Neural cell (in vitro differentiated cells): ENCODE results near the gene CDC25B. TPM values are rescaled to one million over a fixed set of nuclear protein-coding genes. Genes with fewer than 3 reads are reported as not detected.

Experiments used
- H2AFZ ChIP-seq: fragments of 200-600, 300-800 bp; sonication (generic), shearing (Covaris generic); 2 replicates; pipeline ENCODE4 v1.6.0; 2014; ENCODE audit warnings: low read depth, mild to moderate bottlenecking, antibody characterized with exemption, low read length, moderate library complexity
- H3F3A ChIP-seq: fragments of 200-600 bp; shearing (Covaris generic); 2 replicates; pipeline ENCODE4 v1.6.1; 2016; ENCODE audit warnings: mild to moderate bottlenecking, moderate library complexity, mixed read lengths, antibody characterized with exemption, low read length; ENCODE audit not compliant: insufficient read depth, poor library complexity, severe bottlenecking
- H3K27ac ChIP-seq: fragments of 200-600, 300-800 bp; sonication (generic), shearing (Covaris generic); 2 replicates; pipeline ENCODE4 v1.5.1; 2014; ENCODE audit warnings: mild to moderate bottlenecking, low read length, moderate library complexity
- H3K27me3 ChIP-seq: fragments of 300-800, 200-600 bp; sonication (generic), shearing (Covaris generic); 2 replicates; pipeline ENCODE4 v1.6.0; 2014; ENCODE audit warnings: mild to moderate bottlenecking, low read depth, low read length, moderate library complexity; ENCODE audit not compliant: insufficient read depth
- H3K36me3 ChIP-seq: fragments of 300-800, 200-600 bp; sonication (generic), shearing (Covaris generic); 2 replicates; pipeline ENCODE4 v1.5.1; 2014; ENCODE audit warnings: mild to moderate bottlenecking, antibody characterized with exemption, low read length, moderate library complexity; ENCODE audit not compliant: insufficient read depth
- H3K4me2 ChIP-seq: fragments of 300-800, 200-600 bp; sonication (generic), shearing (Covaris generic); 2 replicates; pipeline ENCODE4 v1.6.0; 2014; ENCODE audit warnings: mild to moderate bottlenecking, low read length
- H3K4me3 ChIP-seq: fragments of 300-800, 200-600 bp; sonication (generic), shearing (Covaris generic); 2 replicates; pipeline ENCODE4 v1.5.1; 2014; ENCODE audit warnings: mild to moderate bottlenecking, low read length, moderate library complexity
- H3K79me2 ChIP-seq: fragments of 200-600 bp; shearing (Covaris generic); replicated peaks from 2 replicates; pipeline ENCODE4 v1.6.0; 2014; ENCODE audit warnings: mild to moderate bottlenecking, low read length, moderate library complexity; ENCODE audit not compliant: insufficient read depth
- H3K9ac ChIP-seq: fragments of 300-800, 200-600 bp; sonication (generic), shearing (Covaris generic); 2 replicates; pipeline ENCODE4 v1.6.1; 2016; ENCODE audit warnings: mild to moderate bottlenecking, low read length, mixed read lengths
- H3K9me2 ChIP-seq: fragments of 200-600 bp; shearing (Covaris generic); 2 replicates; pipeline ENCODE4 v1.6.1; 2016; ENCODE audit warnings: mild to moderate bottlenecking, low read length, mixed read lengths; ENCODE audit not compliant: insufficient read depth
- H3K9me3 ChIP-seq: fragments of 200-600, 300-800 bp; sonication (generic), shearing (Covaris generic); 2 replicates; pipeline ENCODE4 v1.6.1; 2016; ENCODE audit warnings: mild to moderate bottlenecking, mixed run types, low read length, moderate library complexity, mixed read lengths
- H4K20me1 ChIP-seq: fragments of 200-600 bp; shearing (Covaris generic); 2 replicates; pipeline ENCODE4 v1.6.1; 2016; ENCODE audit warnings: mild to moderate bottlenecking, mixed run types; ENCODE audit not compliant: insufficient read depth
- EP300 ChIP-seq: fragments of 450-650 bp; conservative IDR thresholded peaks from 2 replicates; pipeline ENCODE4 v1.6.1; 2014; ENCODE audit warnings: antibody characterized with exemption, mild to moderate bottlenecking, moderate library complexity; ENCODE audit not compliant: poor library complexity, severe bottlenecking
- EZH2 ChIP-seq: fragments of 200-600, 300-800 bp; shearing (Covaris generic), sonication (generic); IDR thresholded peaks from 2 replicates; pipeline ENCODE4 v1.6.1; 2014; ENCODE audit warnings: antibody characterized with exemption, low read length, borderline replicate concordance, mild to moderate bottlenecking; ENCODE audit not compliant: insufficient read depth, poor library complexity, severe bottlenecking
- MXI1 ChIP-seq: fragments of 450-650 bp; conservative IDR thresholded peaks from 2 replicates; pipeline ENCODE4 v1.6.1; 2014; ENCODE audit warnings: antibody characterized with exemption, mild to moderate bottlenecking; ENCODE audit not compliant: poor library complexity, severe bottlenecking
- POLR2AphosphoS5 ChIP-seq: IDR thresholded peaks from 2 replicates; pipeline ENCODE4 v1.6.1; 2012
- RAD21 ChIP-seq: fragments of 450-650 bp; conservative IDR thresholded peaks from 2 replicates; pipeline ENCODE4 v1.6.1; 2014; ENCODE audit warnings: antibody characterized with exemption, mild to moderate bottlenecking, moderate library complexity
- REST ChIP-seq: IDR thresholded peaks from 2 replicates; pipeline ENCODE4 v1.6.1; 2012; ENCODE audit warnings: borderline replicate concordance
- SMC3 ChIP-seq: fragments of 450-650 bp; conservative IDR thresholded peaks from 2 replicates; pipeline ENCODE4 v1.6.1; 2014; ENCODE audit warnings: antibody characterized with exemption, mild to moderate bottlenecking, moderate library complexity; ENCODE audit not compliant: poor library complexity
- TAF1 ChIP-seq: IDR thresholded peaks from 2 replicates; pipeline ENCODE4 v1.6.1; 2012; ENCODE audit warnings: low read depth
- polyA plus RNA-seq: library from polyadenylated mRNA; depleted of rRNA; stranded (reverse); fragments of >200 nt; gene quantifications from 2 replicates; pipeline ENCODE4 v1.2.3, GENCODE V29; 2014
- TF ChIP-seq, protein P1 (sequence below): fragments of 450-650 bp; IDR thresholded peaks from 2 replicates; pipeline ENCODE4 v1.5.1; 2014; ENCODE audit warnings: antibody characterized with exemption, mild to moderate bottlenecking, moderate library complexity; ENCODE audit not compliant: poor library complexity, severe bottlenecking

Gene CDC25B
- polyA plus RNA-seq, 1 donor from 2014 or later = 26.5 TPM

- no peaks in the 10 kb centered on the region for H3K9me2 ChIP-seq
- no peaks in the 10 kb centered on the region for H3K9me3 ChIP-seq
- H3K4me3 ChIP-seq = peak overlapping the region; percentile 99
- peak overlapping the region; percentile 95 for H3K4me2 ChIP-seq
- no peaks in the 10 kb centered on the region for H3K36me3 ChIP-seq
- peaks cover 8% of the 10 kb centered on the region for H3K79me2 ChIP-seq
- TF ChIP-seq, protein P1, sequence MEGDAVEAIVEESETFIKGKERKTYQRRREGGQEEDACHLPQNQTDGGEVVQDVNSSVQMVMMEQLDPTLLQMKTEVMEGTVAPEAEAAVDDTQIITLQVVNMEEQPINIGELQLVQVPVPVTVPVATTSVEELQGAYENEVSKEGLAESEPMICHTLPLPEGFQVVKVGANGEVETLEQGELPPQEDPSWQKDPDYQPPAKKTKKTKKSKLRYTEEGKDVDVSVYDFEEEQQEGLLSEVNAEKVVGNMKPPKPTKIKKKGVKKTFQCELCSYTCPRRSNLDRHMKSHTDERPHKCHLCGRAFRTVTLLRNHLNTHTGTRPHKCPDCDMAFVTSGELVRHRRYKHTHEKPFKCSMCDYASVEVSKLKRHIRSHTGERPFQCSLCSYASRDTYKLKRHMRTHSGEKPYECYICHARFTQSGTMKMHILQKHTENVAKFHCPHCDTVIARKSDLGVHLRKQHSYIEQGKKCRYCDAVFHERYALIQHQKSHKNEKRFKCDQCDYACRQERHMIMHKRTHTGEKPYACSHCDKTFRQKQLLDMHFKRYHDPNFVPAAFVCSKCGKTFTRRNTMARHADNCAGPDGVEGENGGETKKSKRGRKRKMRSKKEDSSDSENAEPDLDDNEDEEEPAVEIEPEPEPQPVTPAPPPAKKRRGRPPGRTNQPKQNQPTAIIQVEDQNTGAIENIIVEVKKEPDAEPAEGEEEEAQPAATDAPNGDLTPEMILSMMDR = no peak
- TF ChIP-seq EP300 (no peak), POLR2AphosphoS5 (no peak), RAD21 (no peak), EZH2 (no peak)
- peak overlapping the region; percentile 88 for H3K9ac ChIP-seq
- peak overlapping the region; percentile 65 for H3K27ac ChIP-seq
- peak overlapping the region; percentile 97 for H2AFZ ChIP-seq
- no peaks in the 10 kb centered on the region for H4K20me1 ChIP-seq
- H3K27me3 ChIP-seq = no peaks in the 10 kb centered on the region
- no peaks in the 10 kb centered on the region for H3F3A ChIP-seq
Observed at GRCh38 chr20:3847429-3847940, 51.4 kb downstream of the CDC25B start.

- Histone ChIP-seq H3K9ac (no peak overlapping the region), H4K20me1 (no peaks in the 10 kb centered on the region), H3K4me2 (no peak overlapping the region), H3K27ac (no peak overlapping the region), H3K9me3 (no peaks in the 10 kb centered on the region), H3K27me3 (no peaks in the 10 kb centered on the region), H3K9me2 (no peaks in the 10 kb centered on the region), H3K79me2 (peaks cover 8% of the 10 kb centered on the region), H3K36me3 (no peaks in the 10 kb centered on the region), H3F3A (no peaks in the 10 kb centered on the region), H2AFZ (no peak overlapping the region), H3K4me3 (no peak overlapping the region)
- TF ChIP-seq, protein P1 = no peak
Observed at GRCh38 chr20:3848565-3848964, 52.5 kb downstream of the CDC25B start.

GRCh38 chr20:3854462-3854871 is 58.4 kb downstream of the CDC25B start:
- TF ChIP-seq TAF1 = no peak
- no peak for TF ChIP-seq EZH2
- no peak for TF ChIP-seq POLR2AphosphoS5
- TF ChIP-seq MXI1 = no peak
- no peak for TF ChIP-seq REST
- no peak for TF ChIP-seq SMC3
- TF ChIP-seq EP300 = no peak
- TF ChIP-seq, protein P1 = no peak
- TF ChIP-seq RAD21 = no peak
- Histone ChIP-seq H4K20me1 (no peaks in the 10 kb centered on the region), H3K36me3 (no peaks in the 10 kb centered on the region), H3K4me2 (no peak overlapping the region), H3K9me3 (no peaks in the 10 kb centered on the region), H3K27me3 (no peaks in the 10 kb centered on the region), H3K79me2 (no peaks in the 10 kb centered on the region), H2AFZ (no peak overlapping the region), H3K4me3 (no peak overlapping the region), H3K27ac (no peak overlapping the region), H3F3A (no peaks in the 10 kb centered on the region), H3K9ac (no peak overlapping the region), H3K9me2 (no peaks in the 10 kb centered on the region)
